ENCODE data around the gene LAMTOR1.

DNA sequence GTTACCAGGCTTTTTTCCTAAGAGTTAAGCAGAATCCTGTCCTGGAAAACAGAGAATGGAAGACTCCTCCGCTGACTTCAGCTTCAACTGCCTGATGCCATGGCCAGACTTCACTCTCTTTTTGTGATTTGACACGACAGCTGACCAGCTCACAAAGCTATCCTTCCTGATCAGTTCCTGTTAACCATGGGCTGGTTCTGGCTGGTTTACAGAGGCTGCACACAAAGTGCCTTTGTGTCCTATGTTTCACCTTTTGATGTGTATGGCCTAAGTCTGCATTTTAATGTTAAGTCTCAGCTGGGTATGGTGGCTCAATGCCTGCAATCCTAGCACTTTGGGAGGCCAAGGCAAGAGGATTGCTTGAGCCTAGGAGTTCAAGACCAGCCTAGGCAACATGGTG, 43.5 kb upstream of the LAMTOR1 start:
- TF ChIP-seq EZH2phosphoT487 (conservative IDR thresholded peaks at IDR 0.05; ENCODE audit: low read length): no peak
- TF ChIP-seq, protein P1, sequence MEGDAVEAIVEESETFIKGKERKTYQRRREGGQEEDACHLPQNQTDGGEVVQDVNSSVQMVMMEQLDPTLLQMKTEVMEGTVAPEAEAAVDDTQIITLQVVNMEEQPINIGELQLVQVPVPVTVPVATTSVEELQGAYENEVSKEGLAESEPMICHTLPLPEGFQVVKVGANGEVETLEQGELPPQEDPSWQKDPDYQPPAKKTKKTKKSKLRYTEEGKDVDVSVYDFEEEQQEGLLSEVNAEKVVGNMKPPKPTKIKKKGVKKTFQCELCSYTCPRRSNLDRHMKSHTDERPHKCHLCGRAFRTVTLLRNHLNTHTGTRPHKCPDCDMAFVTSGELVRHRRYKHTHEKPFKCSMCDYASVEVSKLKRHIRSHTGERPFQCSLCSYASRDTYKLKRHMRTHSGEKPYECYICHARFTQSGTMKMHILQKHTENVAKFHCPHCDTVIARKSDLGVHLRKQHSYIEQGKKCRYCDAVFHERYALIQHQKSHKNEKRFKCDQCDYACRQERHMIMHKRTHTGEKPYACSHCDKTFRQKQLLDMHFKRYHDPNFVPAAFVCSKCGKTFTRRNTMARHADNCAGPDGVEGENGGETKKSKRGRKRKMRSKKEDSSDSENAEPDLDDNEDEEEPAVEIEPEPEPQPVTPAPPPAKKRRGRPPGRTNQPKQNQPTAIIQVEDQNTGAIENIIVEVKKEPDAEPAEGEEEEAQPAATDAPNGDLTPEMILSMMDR (IDR thresholded peaks at IDR 0.05; ENCODE audit: insufficient read depth, low read length, poor library complexity, severe bottlenecking): no peak

Measured in SU-DHL-6 (cell line).